GM18858 (cell line): ENCODE measurements around the gene HLA-DRB1.
"Not testable (repeated sequence)": the region's sequence is repeated elsewhere in the genome, so short reads cannot be mapped to it uniquely, and the experiment has no call there.

ENCODE experiments used
- ATAC-seq: cut with Tn5 transposase; IDR thresholded peaks from one replicate; pipeline ENCODE4 v1.9.1; 2021; ENCODE audit not compliant: unreplicated experiment

Gene HLA-DRB1

GRCh38 chr6:32589596-32590449 is at the start of gene HLA-DRB1:
HLA-DRB1 (minus strand) TSS chr6:32589848; CDS start chr6:32589742, 106 bp downstream.
- peak; percentile 78 for ATAC-seq

GRCh38 chr6:32638532-32639219 is 49.0 kb upstream of the HLA-DRB1 start:
- ATAC-seq = no peak

GRCh38 chr6:32637883-32638282 is 48.2 kb upstream of the HLA-DRB1 start:
- no peak for ATAC-seq

GRCh38 chr6:32637219-32637880 is 47.7 kb upstream of the HLA-DRB1 start, which contains the start of gene HLA-DQA1:
HLA-DQA1 (plus strand) TSS chr6:32637406; CDS start chr6:32637459, 53 bp downstream.
- no peak for ATAC-seq

- ATAC-seq = no peak
Measured at GRCh38 chr6:32635526-32636123, 46.0 kb upstream of the HLA-DRB1 start.

- ATAC-seq = not testable (repeated sequence)
Measured at GRCh38 chr6:32629793-32630192, 40.1 kb upstream of the HLA-DRB1 start.

- no peak for ATAC-seq
Measured at GRCh38 chr6:32627831-32628230, 38.2 kb upstream of the HLA-DRB1 start.

- ATAC-seq = no peak
Measured at GRCh38 chr6:32627249-32627648, 37.6 kb upstream of the HLA-DRB1 start.

- no peak for ATAC-seq
Measured at GRCh38 chr6:32625137-32625536, 35.5 kb upstream of the HLA-DRB1 start.

GRCh38 chr6:32624565-32624964 is 34.9 kb upstream of the HLA-DRB1 start:
- no peak for ATAC-seq

GRCh38 chr6:32623693-32624092 is 34.0 kb upstream of the HLA-DRB1 start:
- no peak for ATAC-seq

- peak; percentile 70 for ATAC-seq
Measured at GRCh38 chr6:32622545-32623401, 33.1 kb upstream of the HLA-DRB1 start.

- ATAC-seq = no peak
Measured at GRCh38 chr6:32621372-32621771, 31.7 kb upstream of the HLA-DRB1 start.

GRCh38 chr6:32617751-32618150 is 28.1 kb upstream of the HLA-DRB1 start:
- no peak for ATAC-seq

- ATAC-seq = no peak
Measured at GRCh38 chr6:32615885-32616532, 26.4 kb upstream of the HLA-DRB1 start.

- no peak for ATAC-seq
Measured at GRCh38 chr6:32614366-32615081, 24.9 kb upstream of the HLA-DRB1 start.

- no peak for ATAC-seq
Measured at GRCh38 chr6:32613475-32613874, 23.8 kb upstream of the HLA-DRB1 start.

GRCh38 chr6:32610682-32611296 is 21.1 kb upstream of the HLA-DRB1 start:
- no peak for ATAC-seq
